H9 (cell line): ENCODE results near the gene BOD1L1. TPM values are rescaled to one million over a fixed set of nuclear protein-coding genes. Genes with fewer than 3 reads are reported as not detected.

Experiments used
- DNase-seq: peaks from one replicate; pipeline ENCODE4 v3.0.0-alpha.2; 2017
- H2AFZ ChIP-seq: one replicate; pipeline ENCODE4 v1.6.1; 2013; ENCODE audit warnings: mild to moderate bottlenecking, low read length, control low read depth, moderate library complexity
- H2AK5ac ChIP-seq: 2 replicates; pipeline ENCODE4 v1.6.1; 2013; ENCODE audit warnings: low read length, control low read depth, mixed read lengths; ENCODE audit not compliant: insufficient read length
- H2BK120ac ChIP-seq: one replicate; pipeline ENCODE4 v1.6.1; 2013; ENCODE audit warnings: low read depth, mild to moderate bottlenecking, low read length, control low read depth, inconsistent platforms; ENCODE audit not compliant: poor library complexity, severe bottlenecking
- H2BK12ac ChIP-seq: 2 replicates; pipeline ENCODE4 v1.6.1; 2013; ENCODE audit warnings: low read length, control low read depth, mixed read lengths, low read depth; ENCODE audit not compliant: insufficient read length
- H2BK15ac ChIP-seq: 2 replicates; pipeline ENCODE4 v1.6.1; 2013; ENCODE audit warnings: low read depth, low read length, control low read depth
- H2BK20ac ChIP-seq: one replicate; pipeline ENCODE4 v1.6.1; 2013; ENCODE audit warnings: low read depth, mild to moderate bottlenecking, low read length, control low read depth, inconsistent platforms; ENCODE audit not compliant: poor library complexity, severe bottlenecking
- H2BK5ac ChIP-seq: 2 replicates; pipeline ENCODE4 v1.6.1; 2013; ENCODE audit warnings: low read length, control low read depth, mixed read lengths; ENCODE audit not compliant: insufficient read length
- H3K14ac ChIP-seq: 2 replicates; pipeline ENCODE4 v1.6.1; 2013; ENCODE audit warnings: low read length, control low read depth; ENCODE audit not compliant: insufficient read depth
- H3K18ac ChIP-seq: 2 replicates; pipeline ENCODE4 v1.6.1; 2013; ENCODE audit warnings: low read depth, mild to moderate bottlenecking, mixed read lengths, low read length, control low read depth; ENCODE audit not compliant: insufficient read length
- H3K23ac ChIP-seq: 2 replicates; pipeline ENCODE4 v1.6.1; 2013; ENCODE audit warnings: low read length, control low read depth, mixed read lengths, low read depth; ENCODE audit not compliant: insufficient read length
- H3K23me2 ChIP-seq: 2 replicates; pipeline ENCODE4 v1.6.1; 2013; ENCODE audit warnings: low read depth, mild to moderate bottlenecking, mixed read lengths, low read length, control low read depth; ENCODE audit not compliant: insufficient read length, poor library complexity, severe bottlenecking
- H3K27ac ChIP-seq: 2 replicates; pipeline ENCODE4 v1.5.1; 2013; ENCODE audit warnings: low read length, control low read depth, mixed read lengths, low read depth; ENCODE audit not compliant: insufficient read length
- H3K27me3 ChIP-seq: 2 replicates; pipeline ENCODE4 v1.6.1; 2013; ENCODE audit warnings: low read length, control low read depth, inconsistent platforms; ENCODE audit not compliant: insufficient read depth
- H3K4ac ChIP-seq: 2 replicates; pipeline ENCODE4 v1.6.1; 2013; ENCODE audit warnings: low read depth, mild to moderate bottlenecking, control low read depth, inconsistent platforms, low read length, moderate library complexity
- H3K4me1 ChIP-seq: 2 replicates; pipeline ENCODE4 v1.6.1; 2013; ENCODE audit warnings: low read length, control low read depth, inconsistent platforms; ENCODE audit not compliant: insufficient read depth
- H3K4me2 ChIP-seq: 2 replicates; pipeline ENCODE4 v1.6.1; 2013; ENCODE audit warnings: low read length, control low read depth, mixed read lengths; ENCODE audit not compliant: insufficient read length, insufficient read depth
- H3K56ac ChIP-seq: 2 replicates; pipeline ENCODE4 v1.6.1; 2013; ENCODE audit warnings: low read depth, mild to moderate bottlenecking, mixed read lengths, low read length, control low read depth; ENCODE audit not compliant: insufficient read length
- H3K79me1 ChIP-seq: 2 replicates; pipeline ENCODE4 v1.6.1; 2013; ENCODE audit warnings: low read depth, mild to moderate bottlenecking, moderate library complexity, low read length, control low read depth, inconsistent platforms; ENCODE audit not compliant: insufficient read depth, poor library complexity, severe bottlenecking
- H3K79me2 ChIP-seq: 2 replicates; pipeline ENCODE4 v1.6.1; 2013; ENCODE audit warnings: low read length, control low read depth, inconsistent platforms; ENCODE audit not compliant: insufficient read depth
- H3K9ac ChIP-seq: 2 replicates; pipeline ENCODE4 v1.6.1; 2013; ENCODE audit warnings: low read length, control low read depth, mixed read lengths; ENCODE audit not compliant: insufficient read length; ENCODE audit errors: extremely low read depth
- H3K9me3 ChIP-seq: one replicate; pipeline ENCODE4 v1.6.1; 2013; ENCODE audit warnings: low read depth, low read length, inconsistent platforms; ENCODE audit not compliant: control insufficient read depth
- H3T11ph ChIP-seq: one replicate; pipeline ENCODE4 v1.6.1; 2013; ENCODE audit warnings: mild to moderate bottlenecking, low read length, control low read depth, inconsistent platforms
- H4K20me1 ChIP-seq: one replicate; pipeline ENCODE4 v1.6.1; 2013; ENCODE audit not compliant: control insufficient read depth, insufficient read length, insufficient read depth
- H4K5ac ChIP-seq: 2 replicates; pipeline ENCODE4 v1.6.1; 2013; ENCODE audit warnings: low read depth, mild to moderate bottlenecking, mixed read lengths, low read length, control low read depth; ENCODE audit not compliant: insufficient read length
- H4K8ac ChIP-seq: replicated peaks from 2 replicates; pipeline ENCODE4 v1.6.1; 2013; ENCODE audit warnings: low read length, control low read depth, mixed read lengths, low read depth; ENCODE audit not compliant: insufficient read length
- H4K91ac ChIP-seq: 2 replicates; pipeline ENCODE4 v1.6.1; 2013; ENCODE audit warnings: low read depth, mild to moderate bottlenecking, moderate library complexity, mixed read lengths, low read length, control low read depth; ENCODE audit not compliant: insufficient read length
- H3K27ac Mint-ChIP-seq, 3 experiments: 2 replicates in 2 of 3; 3 replicates in 1 of 3; pipeline ENCODE4 v1.8.0; 2020 to 2021; ENCODE audit warnings: mixed read lengths in 3 of 3, mild to moderate bottlenecking in 1 of 3, moderate library complexity in 1 of 3
- H3K27me3 Mint-ChIP-seq: 2 replicates; pipeline ENCODE4 v1.8.0; 2021; ENCODE audit warnings: low read depth, mild to moderate bottlenecking, moderate library complexity, mixed read lengths
- H3K36me3 Mint-ChIP-seq, 3 experiments: 2 replicates in 2 of 3; 3 replicates in 1 of 3; pipeline ENCODE4 v1.8.0; 2020 to 2021; ENCODE audit warnings: low read depth in 3 of 3, mixed read lengths in 3 of 3; ENCODE audit not compliant: insufficient read depth in 1 of 3
- H3K4me1 Mint-ChIP-seq, 2 experiments: 2 replicates each; pipeline ENCODE4 v1.8.0; 2020; ENCODE audit warnings: mixed read lengths in 2 of 2
- H3K4me3 Mint-ChIP-seq, 2 experiments: 2 replicates in 1 of 2; 3 replicates in 1 of 2; pipeline ENCODE4 v1.8.0; 2020 to 2021; ENCODE audit warnings: mild to moderate bottlenecking in 2 of 2, mixed read lengths in 2 of 2, moderate library complexity in 1 of 2
- H3K9me3 Mint-ChIP-seq, 2 experiments: 2 replicates in 1 of 2; 3 replicates in 1 of 2; pipeline ENCODE4 v1.8.0; 2020; ENCODE audit warnings: mild to moderate bottlenecking in 2 of 2, mixed read lengths in 2 of 2, moderate library complexity in 1 of 2
- WGBS: extraction: QIAGEN DNeasy Blood & Tissue Kit; methylation state at CpG from one replicate; pipeline ENCODE4 v1.1.7; 2013; ENCODE audit warnings: missing lambda C conversion rate, low lambda C conversion rate, mixed read lengths; ENCODE audit not compliant: insufficient read length; ENCODE audit errors: extremely low coverage; 5-methylcytosine and 5-hydroxymethylcytosine counted together
- total RNA-seq: library from RNA; stranded (reverse); gene quantifications from 2 replicates; pipeline ENCODE4 v1.2.1, GENCODE V29; 2021
- TF ChIP-seq, protein P1 (sequence below): fragments of 200-600 bp; sonication (generic); conservative IDR thresholded peaks from 3 replicates; pipeline ENCODE4 v1.8.0; 2021; ENCODE audit warnings: antibody characterized with exemption, mild to moderate bottlenecking

Gene BOD1L1
- total RNA-seq, 1 experiment from 2014 or later: 37.8 TPM

- H3K9ac ChIP-seq: no peak overlapping the region
- TF ChIP-seq, protein P1, sequence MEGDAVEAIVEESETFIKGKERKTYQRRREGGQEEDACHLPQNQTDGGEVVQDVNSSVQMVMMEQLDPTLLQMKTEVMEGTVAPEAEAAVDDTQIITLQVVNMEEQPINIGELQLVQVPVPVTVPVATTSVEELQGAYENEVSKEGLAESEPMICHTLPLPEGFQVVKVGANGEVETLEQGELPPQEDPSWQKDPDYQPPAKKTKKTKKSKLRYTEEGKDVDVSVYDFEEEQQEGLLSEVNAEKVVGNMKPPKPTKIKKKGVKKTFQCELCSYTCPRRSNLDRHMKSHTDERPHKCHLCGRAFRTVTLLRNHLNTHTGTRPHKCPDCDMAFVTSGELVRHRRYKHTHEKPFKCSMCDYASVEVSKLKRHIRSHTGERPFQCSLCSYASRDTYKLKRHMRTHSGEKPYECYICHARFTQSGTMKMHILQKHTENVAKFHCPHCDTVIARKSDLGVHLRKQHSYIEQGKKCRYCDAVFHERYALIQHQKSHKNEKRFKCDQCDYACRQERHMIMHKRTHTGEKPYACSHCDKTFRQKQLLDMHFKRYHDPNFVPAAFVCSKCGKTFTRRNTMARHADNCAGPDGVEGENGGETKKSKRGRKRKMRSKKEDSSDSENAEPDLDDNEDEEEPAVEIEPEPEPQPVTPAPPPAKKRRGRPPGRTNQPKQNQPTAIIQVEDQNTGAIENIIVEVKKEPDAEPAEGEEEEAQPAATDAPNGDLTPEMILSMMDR: no peak
- no peak overlapping the region for H2AFZ ChIP-seq
- no peaks in the 10 kb centered on the region for H3K9me3 ChIP-seq
- H3K4me2 ChIP-seq: no peak overlapping the region
- H3K4me1 Mint-ChIP-seq: peaks cover 0 to 4% of the 10 kb centered on the region in 2 experiments; a peak in 1 of 4 replicates
- no peaks in the 10 kb centered on the region for H4K20me1 ChIP-seq
- H2BK120ac ChIP-seq: no peak overlapping the region
- no peaks in the 10 kb centered on the region for H3K27me3 ChIP-seq
- H2BK15ac ChIP-seq: no peak overlapping the region
- H3K9me3 Mint-ChIP-seq: no peaks in the 10 kb centered on the region
- H3K18ac ChIP-seq: no peak overlapping the region
- no peak overlapping the region for H2BK5ac ChIP-seq
- H4K91ac ChIP-seq: no peak overlapping the region
- no peak overlapping the region for H3K27ac Mint-ChIP-seq
- no peak overlapping the region for H4K5ac ChIP-seq
- no CpG with 5 or more reads among the region's 2 CpGs for WGBS
- H3K79me2 ChIP-seq: no peaks in the 10 kb centered on the region
- H3K56ac ChIP-seq: no peak overlapping the region
- H3K14ac ChIP-seq: no peak overlapping the region
- no peaks in the 10 kb centered on the region for H3K36me3 Mint-ChIP-seq
- H2BK20ac ChIP-seq: no peak overlapping the region
- no peak overlapping the region for H3K23ac ChIP-seq
- H3K79me1 ChIP-seq: no peaks in the 10 kb centered on the region
- H3K4ac ChIP-seq: no peak overlapping the region
- no peaks in the 10 kb centered on the region for H3K4me1 ChIP-seq
- no peaks in the 10 kb centered on the region for H3K27me3 Mint-ChIP-seq
- no peak overlapping the region for H3T11ph ChIP-seq
- H3K23me2 ChIP-seq: no peaks in the 10 kb centered on the region
- no peak for DNase-seq
- no peak overlapping the region for H2AK5ac ChIP-seq
- H3K27ac ChIP-seq: no peak overlapping the region
- no peak overlapping the region for H3K4me3 Mint-ChIP-seq
- no peak overlapping the region for H2BK12ac ChIP-seq
- H4K8ac ChIP-seq: no peak overlapping the region
Measured at GRCh38 chr4:13559413-13559812, 68.1 kb downstream of the BOD1L1 start.
